ENCODE data around the gene AOAH. TPM values are rescaled to one million over a fixed set of nuclear protein-coding genes. Genes with fewer than 3 reads are reported as not detected.

AOAH gene
- total and polyA plus RNA-seq, 11 donors: 0.65 to 42.0 (median 1.8) TPM

- no peak for TF ChIP-seq POLR2A (IDR thresholded peaks at IDR 0.05)
- TF ChIP-seq CTCF (IDR thresholded peaks at IDR 0.05): no peak
- Histone ChIP-seq H3K9me3 (no peaks in the 10 kb centered on the region), H3K4me3 (no peak overlapping the region), H3K27me3 (peaks cover 0 to 5% (median 0%) of the 10 kb centered on the region in 9 donors), H3K4me1 (no peaks in the 10 kb centered on the region), H3K27ac (no peak overlapping the region), H3K36me3 (peaks cover 0 to 10% (median 0%) of the 10 kb centered on the region in 9 donors)
- WGBS, 4 donors: 85 to 94% (median 90%) methylated on average over 6 of the region's 6 CpGs
- DNase-seq (no peak), ATAC-seq (no peak)
- intact Hi-C loops (cut with DNase I): no loop called here
These were observed 200.8 kb downstream of the AOAH start for GRCh38 chr7:36523371-36524101.

- peaks cover 0 to 5% (median 0%) of the 10 kb centered on the region in 9 donors for H3K27me3 ChIP-seq
- no peak overlapping the region for H3K27ac ChIP-seq
- 73 to 82% (median 80%) methylated on average over 10 of the region's 10 CpGs for WGBS, 4 donors
- intact Hi-C loops (cut with DNase I): no loop called here
- ATAC-seq: no peak
- no peaks in the 10 kb centered on the region for H3K9me3 ChIP-seq
- H3K4me1 ChIP-seq: no peaks in the 10 kb centered on the region
- no peak overlapping the region for H3K4me3 ChIP-seq
- peaks cover 0 to 10% (median 0%) of the 10 kb centered on the region in 9 donors for H3K36me3 ChIP-seq
- DNase-seq: no peak
- TF ChIP-seq CTCF (IDR thresholded peaks at IDR 0.05) (no peak), POLR2A (IDR thresholded peaks at IDR 0.05) (no peak)
These were observed 201.8 kb downstream of the AOAH start for GRCh38 chr7:36522453-36523007.

- WGBS, 4 donors: 65 to 77% (median 70%) methylated on average over 10 of the region's 10 CpGs
- ATAC-seq (no peak), DNase-seq (no peak)
- Histone ChIP-seq H3K27ac (no peak overlapping the region), H3K36me3 (peaks cover 0 to 10% (median 0%) of the 10 kb centered on the region in 9 donors), H3K9me3 (no peaks in the 10 kb centered on the region), H3K4me1 (no peaks in the 10 kb centered on the region), H3K4me3 (no peak overlapping the region), H3K27me3 (peaks cover 0 to 5% (median 0%) of the 10 kb centered on the region in 9 donors)
- intact Hi-C loops (cut with DNase I): no loop called here
- TF ChIP-seq POLR2A (IDR thresholded peaks at IDR 0.05) (no peak), CTCF (IDR thresholded peaks at IDR 0.05) (no peak)
These were observed 202.4 kb downstream of the AOAH start for GRCh38 chr7:36521911-36522310.

- DNase-seq (no peak), ATAC-seq (no peak)
- 72 to 77% (median 74%) methylated on average over 4 of the region's 4 CpGs for WGBS, 4 donors
- TF ChIP-seq POLR2A (IDR thresholded peaks at IDR 0.05): no peak
- no peak for TF ChIP-seq CTCF (IDR thresholded peaks at IDR 0.05)
- Histone ChIP-seq H3K4me1 (no peaks in the 10 kb centered on the region), H3K4me3 (no peak overlapping the region), H3K27ac (no peak overlapping the region), H3K36me3 (peaks cover 0 to 10% (median 0%) of the 10 kb centered on the region in 9 donors), H3K9me3 (no peaks in the 10 kb centered on the region), H3K27me3 (peaks cover 0 to 5% (median 0%) of the 10 kb centered on the region in 9 donors)
- intact Hi-C loops (cut with DNase I): no loop called here
These were observed 203.2 kb downstream of the AOAH start for GRCh38 chr7:36521133-36521532.

All from heart left ventricle (tissue), 16 donors.